Activated T-helper 1 cell treated with anti-CD3 and anti-CD28 coated beads, Interleukin-2, amount 50 U/mL, for 16 hours (primary cell): ENCODE data around the gene NDP.

Experiments
- DNase-seq, 2 donors: peaks; one replicate each; pipeline ENCODE4 v3.0.0-alpha.2; 2020; ENCODE audit warnings: low read depth in 1 of 2, low spot score in 1 of 2

Gene NDP, protein sequence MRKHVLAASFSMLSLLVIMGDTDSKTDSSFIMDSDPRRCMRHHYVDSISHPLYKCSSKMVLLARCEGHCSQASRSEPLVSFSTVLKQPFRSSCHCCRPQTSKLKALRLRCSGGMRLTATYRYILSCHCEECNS

DNA sequence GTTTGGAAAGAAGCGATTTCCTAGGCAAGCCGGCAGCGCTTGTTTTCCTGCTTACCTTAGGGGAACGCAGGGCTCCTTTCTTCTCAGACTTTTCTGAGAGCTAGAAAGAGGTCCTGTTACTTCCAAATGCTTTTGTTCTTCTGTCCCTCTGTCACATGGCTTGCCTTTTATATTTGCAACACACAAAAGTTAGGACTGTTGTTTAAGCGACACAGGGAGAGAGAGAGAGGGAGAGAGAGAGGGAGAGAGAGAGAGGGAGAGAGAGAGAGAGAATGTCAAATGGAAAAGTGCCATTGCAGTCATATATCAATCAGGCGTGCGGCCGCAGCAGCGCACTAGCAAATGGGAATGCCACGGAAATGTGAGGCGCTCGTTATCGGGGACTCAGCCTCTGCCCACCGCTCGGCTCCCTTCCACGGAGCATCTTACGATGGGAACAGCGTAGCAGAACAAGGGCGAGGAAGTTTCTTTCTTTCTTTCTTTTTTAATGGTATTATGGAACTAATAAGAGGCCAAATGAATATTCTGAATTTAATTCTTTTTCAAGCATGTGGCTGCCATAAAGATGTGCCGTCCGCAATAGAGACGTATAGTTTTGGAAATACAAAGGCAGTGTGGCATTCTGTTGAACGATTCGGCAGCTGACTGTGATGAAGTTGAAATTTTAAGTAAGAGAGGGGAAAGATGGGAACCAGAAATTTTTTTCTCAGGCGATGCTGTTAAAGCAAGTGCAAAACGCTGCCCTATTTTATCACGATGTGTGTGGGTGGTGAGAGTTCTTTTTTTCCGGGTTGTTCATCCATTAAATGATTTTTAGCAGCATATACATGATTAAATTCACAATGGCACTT, at the start of gene NDP:
TSS of gene NDP (minus strand) at position 142 of the 851 bp plus-strand sequence. CDS start 14,745 bp downstream, outside the sequence.
- DNase-seq = no peak

- DNase-seq = no peak
Observed at GRCh38 chrX:44022964-44023363, 49.8 kb upstream of the NDP start.

- no peak for DNase-seq
Observed at GRCh38 chrX:44020693-44021092, 47.5 kb upstream of the NDP start.

DNA sequence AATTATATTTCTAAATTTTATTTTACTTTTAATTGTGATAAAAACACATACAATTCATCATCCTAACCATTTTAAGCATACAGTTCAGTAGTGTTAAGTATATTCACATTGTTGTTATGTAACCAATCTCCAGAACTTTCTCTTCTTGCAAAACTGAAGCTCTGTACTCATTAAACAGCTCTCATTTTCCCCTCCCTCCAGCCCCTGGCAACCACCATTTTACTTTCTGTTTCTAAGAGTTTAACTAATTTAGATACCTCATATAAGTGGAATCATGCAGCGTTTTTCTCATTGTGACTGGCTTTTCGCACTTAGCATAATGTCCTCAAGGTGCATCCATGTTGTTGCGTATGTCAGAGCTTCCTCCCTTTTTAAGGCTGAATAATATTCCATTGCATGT, 46.7 kb upstream of the NDP start:
- no peak for DNase-seq

GRCh38 chrX:44017676-44018075, 44.5 kb upstream of the NDP start:
- DNase-seq = no peak

DNA sequence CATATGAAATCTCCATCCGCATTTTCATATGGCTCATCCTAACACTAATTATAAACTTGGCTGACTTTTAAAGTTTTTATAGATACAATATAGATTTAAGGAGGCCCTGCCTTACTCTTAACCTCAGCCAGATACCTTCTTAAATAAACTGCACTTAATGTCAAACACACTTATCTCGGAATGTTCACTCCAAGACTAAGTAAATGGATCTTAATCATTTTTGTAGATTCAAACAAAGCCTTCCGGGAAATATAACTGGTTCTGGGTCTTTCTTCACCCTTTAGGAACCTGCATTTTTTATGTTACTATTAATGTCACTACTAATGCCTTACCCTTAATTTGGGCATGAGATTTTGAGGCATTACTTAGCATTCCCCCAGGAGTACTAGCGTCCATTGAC, 43.7 kb upstream of the NDP start:
- DNase-seq = no peak

DNA sequence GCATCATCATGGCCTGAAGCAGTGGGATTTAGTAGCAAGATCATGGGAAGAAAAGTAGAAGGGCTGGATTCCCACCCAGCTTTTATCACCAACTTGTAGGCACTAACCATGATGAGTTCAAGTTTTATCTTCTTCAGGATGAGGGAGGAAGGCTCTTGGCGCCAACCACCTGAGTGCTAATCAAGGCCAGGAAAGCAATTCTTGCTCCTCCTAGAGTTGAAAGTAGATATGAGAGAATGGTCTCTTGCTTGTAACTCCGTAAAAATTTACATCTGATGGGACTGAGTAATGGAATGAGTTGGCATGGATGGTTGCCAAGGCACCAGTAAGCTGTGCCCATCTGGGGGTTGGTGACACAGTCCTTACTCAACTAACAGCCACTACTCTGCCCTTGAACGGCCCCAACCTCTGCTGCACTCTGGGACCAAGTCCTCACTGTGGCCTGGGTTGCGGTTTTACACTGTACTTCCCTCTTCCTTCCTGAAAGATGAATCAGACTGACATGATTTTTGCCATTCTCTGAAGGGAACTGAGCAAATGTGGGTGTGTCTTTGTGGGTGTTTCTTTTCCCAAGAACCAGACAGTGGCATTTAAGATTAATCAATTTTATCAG, 39.4 kb upstream of the NDP start:
- DNase-seq = no peak

DNA sequence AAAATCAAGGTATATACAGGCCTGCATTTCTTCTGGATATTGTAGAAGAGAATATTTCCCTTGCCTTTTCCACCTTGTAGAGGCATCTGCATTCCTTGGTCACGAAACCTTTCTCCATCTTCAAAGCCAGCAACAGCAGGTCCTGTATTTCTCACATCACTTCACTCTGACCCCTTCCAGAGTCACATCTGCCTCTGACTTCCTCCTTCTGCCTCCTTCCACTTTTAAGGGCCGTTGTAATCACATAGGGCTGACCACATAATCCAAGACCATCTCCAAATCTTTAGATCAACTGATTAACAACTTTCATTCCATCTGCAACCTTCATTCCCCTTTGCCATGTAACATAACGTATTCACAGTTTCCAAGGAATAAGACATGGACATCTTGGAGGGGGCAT, 38.3 kb upstream of the NDP start:
- no peak for DNase-seq

DNA sequence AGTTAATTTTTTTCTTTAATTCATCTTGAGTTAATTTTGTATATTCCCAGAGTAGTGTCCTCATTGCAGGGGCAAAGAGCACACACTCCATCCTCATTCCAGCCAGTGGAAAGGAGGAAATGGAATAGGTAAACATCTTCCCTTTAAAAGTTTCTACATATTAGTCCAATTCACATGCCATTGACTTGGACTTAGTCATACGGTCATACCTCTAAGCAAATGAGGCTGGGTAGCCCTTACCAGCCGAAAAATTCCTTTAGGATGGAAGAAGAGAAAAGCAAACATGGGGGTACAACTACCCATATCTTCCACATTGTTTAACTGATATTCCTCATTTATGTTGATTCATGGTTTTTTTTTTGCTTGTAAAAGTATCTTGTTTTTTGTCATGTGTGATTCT, 37.4 kb upstream of the NDP start:
- no peak for DNase-seq

- DNase-seq = no peak
Observed at GRCh38 chrX:44006081-44006480, 32.9 kb upstream of the NDP start.

GRCh38 chrX:44003975-44004374, 30.8 kb upstream of the NDP start:
- DNase-seq = no peak

DNA sequence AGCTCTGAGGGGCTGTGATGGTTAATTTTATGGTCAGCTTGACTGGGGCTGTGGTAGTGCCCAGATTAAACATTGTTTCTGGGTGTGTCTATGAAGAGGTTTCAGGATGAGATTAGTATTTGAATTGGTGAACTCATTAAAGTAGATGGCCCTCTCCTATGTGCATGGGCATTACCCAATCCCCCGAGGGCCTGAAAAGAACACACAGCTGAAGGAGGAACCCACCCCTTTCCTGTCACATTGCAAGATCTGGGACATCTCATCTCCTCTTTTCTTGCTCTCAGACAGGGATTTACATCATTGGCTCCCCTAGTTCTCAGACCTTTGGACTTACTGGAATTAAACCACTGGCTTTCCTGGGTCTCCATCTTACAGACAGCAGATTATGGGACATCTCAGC, 29.4 kb upstream of the NDP start:
- DNase-seq = no peak

DNA sequence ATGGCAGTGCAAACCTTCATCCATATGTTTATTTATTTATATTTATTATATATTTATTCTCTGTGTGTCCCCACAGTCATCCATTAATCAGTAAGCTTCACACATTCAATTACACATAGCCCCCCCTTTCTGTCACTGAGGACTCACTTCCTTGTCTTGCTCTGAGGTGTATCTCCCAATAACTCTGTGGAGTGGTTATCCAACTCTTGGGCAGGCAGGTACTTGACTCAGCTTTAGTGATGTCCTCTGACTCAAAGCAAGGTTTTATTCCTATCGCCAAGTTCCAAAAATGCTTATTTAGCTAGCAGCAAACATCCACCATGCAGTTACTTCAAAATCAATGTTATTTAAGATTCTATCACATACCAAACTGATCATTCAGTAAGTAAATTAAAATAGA, 25.2 kb upstream of the NDP start:
- DNase-seq = no peak

DNA sequence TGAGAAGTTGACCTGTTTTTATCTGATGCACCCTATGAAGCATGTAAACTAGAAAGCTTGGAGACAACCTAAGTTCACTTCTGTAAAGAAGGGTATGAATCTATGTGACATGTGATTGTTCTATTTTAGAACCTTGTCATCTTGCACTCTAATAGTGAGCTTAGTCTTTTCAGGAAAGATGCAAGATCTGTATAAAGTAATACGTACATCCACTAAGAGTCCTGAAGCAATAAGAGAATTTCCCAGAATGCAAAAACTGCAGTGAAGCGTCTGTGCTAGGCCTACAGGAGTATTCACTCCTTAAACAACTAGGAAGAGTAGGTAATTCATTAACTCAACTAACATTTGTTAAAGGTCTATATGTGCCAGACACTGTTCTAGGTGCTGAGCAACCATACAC, 23.3 kb upstream of the NDP start:
- DNase-seq = no peak

GRCh38 chrX:43986083-43986482, 12.9 kb upstream of the NDP start:
- no peak for DNase-seq

DNA sequence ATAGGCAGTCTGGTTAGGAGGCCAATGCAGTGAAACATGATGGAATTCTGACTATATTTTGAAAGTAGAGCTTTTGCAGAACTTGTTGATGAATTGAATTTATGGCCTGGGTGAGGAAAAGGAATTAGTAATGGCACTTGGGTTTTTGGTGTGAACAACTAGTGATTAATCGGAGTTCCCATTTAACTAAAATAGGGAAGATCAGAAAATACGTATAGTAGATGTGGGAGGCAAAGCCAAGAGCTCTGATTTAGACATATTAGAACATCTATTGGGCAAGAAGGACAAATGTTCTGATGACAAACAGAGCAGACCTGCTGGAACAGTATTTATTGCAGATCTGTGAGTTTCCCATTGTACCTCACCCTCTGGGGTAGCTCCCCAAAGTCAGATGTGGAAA, 12.3 kb upstream of the NDP start:
- no peak for DNase-seq

- DNase-seq = no peak
Observed at GRCh38 chrX:43978226-43978625, 5.0 kb upstream of the NDP start.

DNA sequence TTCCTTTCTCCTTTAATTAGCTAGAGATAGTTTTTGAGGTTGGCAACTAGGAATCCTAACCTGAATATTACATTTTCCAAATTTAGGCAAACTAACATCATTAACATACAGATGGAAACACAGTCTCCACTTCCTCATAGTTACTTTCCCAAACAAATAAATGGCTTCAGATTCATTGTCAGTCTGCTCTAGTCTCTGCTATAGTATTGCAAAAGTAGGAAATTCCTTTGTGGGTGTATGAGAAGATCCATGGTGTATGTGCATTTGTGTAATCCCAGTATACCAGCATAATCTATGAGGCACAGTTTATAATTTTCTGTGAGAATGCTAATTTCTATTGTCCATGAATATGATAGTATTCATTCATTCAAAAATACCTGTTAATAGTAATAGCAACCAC, 3.0 kb upstream of the NDP start:
- DNase-seq = no peak

DNA sequence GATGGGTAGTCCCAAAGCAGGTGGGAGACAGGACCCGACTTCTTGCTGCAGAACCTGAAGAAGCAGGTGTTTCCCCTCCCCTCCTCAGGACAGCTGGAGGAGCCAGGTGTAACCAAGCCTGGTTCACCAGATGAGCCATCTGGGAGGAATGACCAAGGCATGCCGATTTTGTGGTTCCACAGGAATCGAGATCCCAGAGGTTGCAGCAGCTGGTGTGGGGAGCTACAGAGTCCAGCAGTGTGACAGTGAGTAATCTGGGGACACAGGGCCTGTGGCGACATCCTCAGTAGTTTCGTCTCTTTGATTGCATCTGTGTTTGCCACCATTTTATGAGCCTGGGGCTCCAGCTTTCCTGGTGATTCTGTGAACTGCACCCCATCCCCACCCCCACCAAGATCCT, 2.6 kb upstream of the NDP start:
- no peak for DNase-seq

DNA sequence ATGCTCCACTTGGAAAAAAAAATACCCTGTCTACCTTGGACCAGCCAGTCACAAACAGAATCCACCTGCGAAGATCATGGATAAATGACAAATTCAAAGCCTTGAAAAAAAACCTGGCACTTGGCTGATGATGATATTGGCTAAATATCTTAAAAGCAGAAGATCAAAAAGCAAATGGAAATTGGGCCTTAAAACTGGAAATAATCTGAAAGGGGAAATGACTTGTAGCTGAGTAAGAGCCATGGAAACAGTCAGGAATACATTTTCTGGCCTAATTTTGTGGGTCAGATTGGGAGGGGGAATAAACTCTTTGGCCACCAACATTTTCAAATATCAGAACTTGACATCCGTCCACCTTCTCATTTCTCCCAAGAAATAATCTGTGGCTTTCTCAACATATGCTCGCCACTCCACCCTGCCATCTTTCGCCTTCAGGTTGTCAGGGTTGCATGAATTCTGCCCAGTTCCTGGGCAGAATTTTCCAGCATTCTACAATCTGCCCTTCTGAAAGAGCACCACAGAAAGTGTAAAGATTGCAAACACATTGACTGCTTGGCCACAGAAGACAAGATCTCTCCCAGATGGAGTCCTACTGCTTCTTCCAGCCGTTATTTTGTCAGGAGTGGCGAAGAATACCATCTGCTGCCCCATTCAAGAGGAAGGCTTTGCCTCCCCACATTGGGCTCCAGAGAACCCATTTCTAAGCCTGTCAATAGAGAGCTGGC, 1.7 kb upstream of the NDP start:
- no peak for DNase-seq

- DNase-seq = no peak
Observed at GRCh38 chrX:43974100-43974475, 898 bp upstream of the NDP start.
